Measurements from ENCODE around the gene MCUB. TPM values are rescaled to one million over a fixed set of nuclear protein-coding genes. Genes with fewer than 3 reads are reported as not detected.

The MCUB gene
- total and polyA plus RNA-seq, 2 donors (not counting 1 experiment from before 2014, with no cell fraction given), result 19.0 to 20.6 TPM

- Histone ChIP-seq H2AFZ (ENCODE audit: low read length) (no peak overlapping the region), H3K27ac (ENCODE audit: insufficient read depth, low read length) (no peak overlapping the region), H3K4me2 (ENCODE audit: extremely low read depth, insufficient read depth, low read length) (no peak overlapping the region), H3K79me2 (ENCODE audit: control insufficient read depth, insufficient read depth, low read length) (no peaks in the 10 kb centered on the region), H3K27me3 (ENCODE audit: control insufficient read depth, insufficient read depth, low read length) (no peaks in the 10 kb centered on the region), H3K4me3 (replicated peaks in 1 of 4; ENCODE audit: control extremely low read depth in 1 of 4, insufficient read depth in 1 of 4, low read depth in 3 of 4, low read length in 4 of 4) (no peak overlapping the region), H3K9ac (ENCODE audit: insufficient read depth, low read length) (no peak overlapping the region), H3K4me1 (ENCODE audit: control insufficient read depth, extremely low read depth, insufficient read depth, low read length) (no peaks in the 10 kb centered on the region), H3K36me3 (ENCODE audit: control insufficient read depth, insufficient read depth, low read length) (no peaks in the 10 kb centered on the region), H3K9me3 (ENCODE audit: control insufficient read depth, insufficient read depth, low read depth, low read length) (no peaks in the 10 kb centered on the region), H4K20me1 (ENCODE audit: control insufficient read depth, extremely low read depth, insufficient read depth, low read length) (no peaks in the 10 kb centered on the region)
- TF ChIP-seq EZH2 (IDR thresholded peaks at IDR 0.05; ENCODE audit: low read length, missing control alignments), result no peak
- TF ChIP-seq CTCF (conservative IDR thresholded peaks at IDR 0.05 in 1 of 2, IDR thresholded peaks at IDR 0.05 in 1 of 2; ENCODE audit: low read depth in 1 of 2, low read length in 2 of 2), result no peak
- no peak for DNase-seq (ENCODE audit: low read depth in 2 of 2)
Observed at GRCh38 chr4:109665783-109666485, 105.9 kb downstream of the MCUB start.

- no peaks in the 10 kb centered on the region for H3K36me3 ChIP-seq (ENCODE audit: control insufficient read depth, insufficient read depth, low read length)
- H4K20me1 ChIP-seq (ENCODE audit: control insufficient read depth, extremely low read depth, insufficient read depth, low read length), result no peaks in the 10 kb centered on the region
- TF ChIP-seq CTCF (conservative IDR thresholded peaks at IDR 0.05 in 1 of 2, IDR thresholded peaks at IDR 0.05 in 1 of 2; ENCODE audit: low read depth in 1 of 2, low read length in 2 of 2), result no peak
- TF ChIP-seq EZH2 (IDR thresholded peaks at IDR 0.05; ENCODE audit: low read length, missing control alignments), result no peak
- H2AFZ ChIP-seq (ENCODE audit: low read length), result no peak overlapping the region
- H3K9me3 ChIP-seq (ENCODE audit: control insufficient read depth, insufficient read depth, low read depth, low read length), result no peaks in the 10 kb centered on the region
- no peak overlapping the region for H3K4me3 ChIP-seq (replicated peaks in 1 of 4; ENCODE audit: control extremely low read depth in 1 of 4, insufficient read depth in 1 of 4, low read depth in 3 of 4, low read length in 4 of 4)
- no peaks in the 10 kb centered on the region for H3K4me1 ChIP-seq (ENCODE audit: control insufficient read depth, extremely low read depth, insufficient read depth, low read length)
- DNase-seq (ENCODE audit: low read depth in 2 of 2), result peak in 1 of 2 donors; percentile 1
- no peak overlapping the region for H3K9ac ChIP-seq (ENCODE audit: insufficient read depth, low read length)
- H3K4me2 ChIP-seq (ENCODE audit: extremely low read depth, insufficient read depth, low read length), result no peak overlapping the region
- H3K27ac ChIP-seq (ENCODE audit: insufficient read depth, low read length), result no peak overlapping the region
- H3K27me3 ChIP-seq (ENCODE audit: control insufficient read depth, insufficient read depth, low read length), result no peaks in the 10 kb centered on the region
- no peaks in the 10 kb centered on the region for H3K79me2 ChIP-seq (ENCODE audit: control insufficient read depth, insufficient read depth, low read length)
Observed at GRCh38 chr4:109671350-109671749, 111.3 kb downstream of the MCUB start.

GRCh38 chr4:109672169-109672930 is 112.3 kb downstream of the MCUB start:
- no peak overlapping the region for H3K4me2 ChIP-seq (ENCODE audit: extremely low read depth, insufficient read depth, low read length)
- H2AFZ ChIP-seq (ENCODE audit: low read length), result no peak overlapping the region
- no peaks in the 10 kb centered on the region for H3K9me3 ChIP-seq (ENCODE audit: control insufficient read depth, insufficient read depth, low read depth, low read length)
- H3K4me3 ChIP-seq (replicated peaks in 1 of 4; ENCODE audit: control extremely low read depth in 1 of 4, insufficient read depth in 1 of 4, low read depth in 3 of 4, low read length in 4 of 4), result no peak overlapping the region
- no peaks in the 10 kb centered on the region for H3K4me1 ChIP-seq (ENCODE audit: control insufficient read depth, extremely low read depth, insufficient read depth, low read length)
- no peak overlapping the region for H3K27ac ChIP-seq (ENCODE audit: insufficient read depth, low read length)
- no peak for DNase-seq (ENCODE audit: low read depth in 2 of 2)
- H3K27me3 ChIP-seq (ENCODE audit: control insufficient read depth, insufficient read depth, low read length), result no peaks in the 10 kb centered on the region
- no peaks in the 10 kb centered on the region for H3K79me2 ChIP-seq (ENCODE audit: control insufficient read depth, insufficient read depth, low read length)
- no peak overlapping the region for H3K9ac ChIP-seq (ENCODE audit: insufficient read depth, low read length)
- TF ChIP-seq CTCF (conservative IDR thresholded peaks at IDR 0.05 in 1 of 2, IDR thresholded peaks at IDR 0.05 in 1 of 2; ENCODE audit: low read depth in 1 of 2, low read length in 2 of 2), result no peak
- no peak for TF ChIP-seq EZH2 (IDR thresholded peaks at IDR 0.05; ENCODE audit: low read length, missing control alignments)
- H4K20me1 ChIP-seq (ENCODE audit: control insufficient read depth, extremely low read depth, insufficient read depth, low read length), result no peaks in the 10 kb centered on the region
- no peaks in the 10 kb centered on the region for H3K36me3 ChIP-seq (ENCODE audit: control insufficient read depth, insufficient read depth, low read length)

All from fibroblast of lung (primary cell).